Body of pancreas (tissue), 4 donors: ENCODE data around the gene MBTPS1. TPM values are rescaled to one million over a fixed set of nuclear protein-coding genes. Genes with fewer than 3 reads are reported as not detected.
A peak's percentile ranks its signal among the peaks of the same experiment; 100 is the strongest.

Experiments used
- ATAC-seq: fragments of 150-250 bp; one replicate; pipeline ENCODE4 v1.9.1; 2016
- DNase-seq, 4 donors: peaks; one replicate each; pipeline ENCODE4 v3.0.0-alpha.2; 2019
- H3K27ac ChIP-seq, 4 donors: fragments of 200-600 bp; sonication (generic); 1 replicate in 3 of 4; 2 replicates in 1 of 4; pipeline versions ENCODE4 v1.5.1 to v1.6.1; 2016 to 2019; ENCODE audit warnings: mild to moderate bottlenecking in 1 of 4, mixed read lengths in 1 of 4, moderate library complexity in 1 of 4
- H3K27me3 ChIP-seq, 2 donors: fragments of 200-600 bp; sonication (generic); one replicate each; pipeline ENCODE4 v1.6.0; 2016; ENCODE audit warnings: mild to moderate bottlenecking in 1 of 2
- H3K36me3 ChIP-seq, 2 donors: fragments of 200-600 bp; sonication (generic); replicated peaks in 1 of 2; 2 replicates each; pipeline ENCODE4 v1.5.1; 2016; ENCODE audit warnings: low read depth in 2 of 2; ENCODE audit not compliant: insufficient read depth in 1 of 2
- H3K4me1 ChIP-seq: fragments of 200-600 bp; sonication (generic); one replicate; pipeline ENCODE4 v1.6.0; 2016
- H3K4me3 ChIP-seq, 2 donors: fragments of 200-600 bp; sonication (generic); 1 replicate in 1 of 2; 2 replicates in 1 of 2; pipeline ENCODE4 v1.5.1; 2016 to 2019
- H3K9me3 ChIP-seq, 3 donors: fragments of 200-600 bp; sonication (generic); 1 replicate in 2 of 3; 2 replicates in 1 of 3; pipeline ENCODE4 v1.5.1; 2016
- CTCF ChIP-seq, 7 experiments: fragments of 450-650 bp in 4 of 7; fragments of 200-600 bp in 3 of 7; sonication (generic) in 3 of 7; IDR thresholded peaks; one replicate each; pipeline ENCODE4 v1.5.1; 2016 to 2019; ENCODE audit warnings: antibody characterized with exemption in 7 of 7
- POLR2A ChIP-seq, 3 donors: fragments of 450-650 bp; IDR thresholded peaks; one replicate each; pipeline ENCODE4 v1.6.1; 2016; ENCODE audit warnings: antibody characterized with exemption in 3 of 3, mild to moderate bottlenecking in 2 of 3
- WGBS, 2 donors: methylation state at CpG; one replicate each; pipeline ENCODE4 v1.1.5; 2017; 5-methylcytosine and 5-hydroxymethylcytosine counted together
- intact Hi-C: fragments of 100-400 bp; cut with DNase I; formaldehyde crosslinking; loops from one replicate; pipeline ENCODE4 v1.15.1; 2023
- total RNA-seq, 2 donors: library from RNA; depleted of rRNA; stranded (reverse); fragments of >200 nt; gene quantifications; one replicate each; pipeline ENCODE4 v1.1.0, GENCODE V29; 2016

The MBTPS1 gene
- total RNA-seq, 2 donors from 2014 or later = 58.9 to 75.5 TPM

GRCh38 chr16:84082110-84082509 is 34.6 kb downstream of the MBTPS1 start:
- Histone ChIP-seq H3K36me3 (peaks cover 0 to 19% of the 10 kb centered on the region in 2 donors), H3K27ac (no peak overlapping the region), H3K4me1 (no peaks in the 10 kb centered on the region), H3K4me3 (no peak overlapping the region), H3K9me3 (no peaks in the 10 kb centered on the region), H3K27me3 (no peaks in the 10 kb centered on the region)
- DNase-seq (no peak), ATAC-seq (no peak)
- intact Hi-C loops = loop anchor here (10.0 kb wide), 1 partner anchor 103 kb away; the partner anchor contains the start of gene TAF1C
- 83 to 93% methylated on average over 6 of the region's 6 CpGs for WGBS, 2 donors
- TF ChIP-seq POLR2A (IDR thresholded peaks at IDR 0.05) (no peak), CTCF (IDR thresholded peaks at IDR 0.05) (no peak)

GRCh38 chr16:84081446-84081989 is 35.2 kb downstream of the MBTPS1 start:
- Histone ChIP-seq H3K4me3 (no peak overlapping the region), H3K9me3 (no peaks in the 10 kb centered on the region), H3K27ac (no peak overlapping the region), H3K27me3 (no peaks in the 10 kb centered on the region), H3K4me1 (no peaks in the 10 kb centered on the region), H3K36me3 (peaks cover 0 to 14% of the 10 kb centered on the region in 2 donors)
- intact Hi-C loops = loop anchor here (10.0 kb wide), 1 partner anchor 103 kb away; the partner anchor contains the start of gene TAF1C
- DNase-seq (no peak), ATAC-seq (no peak)
- TF ChIP-seq POLR2A (IDR thresholded peaks at IDR 0.05) (no peak), CTCF (IDR thresholded peaks at IDR 0.05) (no peak)
- 79 to 81% methylated on average over 9 to 14 of the region's 14 CpGs for WGBS, 2 donors

- ATAC-seq = no peak
- Histone ChIP-seq H3K27me3 (no peaks in the 10 kb centered on the region), H3K4me3 (no peak overlapping the region), H3K4me1 (no peaks in the 10 kb centered on the region), H3K27ac (no peak overlapping the region), H3K9me3 (no peaks in the 10 kb centered on the region), H3K36me3 (peaks cover 0 to 10% of the 10 kb centered on the region in 2 donors)
- intact Hi-C loops = loop anchor here (10.0 kb wide), 1 partner anchor 104 kb away; the partner anchor contains the start of gene TAF1C
- no peak for DNase-seq
- no peak for TF ChIP-seq POLR2A (IDR thresholded peaks at IDR 0.05)
- TF ChIP-seq CTCF (IDR thresholded peaks at IDR 0.05) = no peak
- WGBS, 2 donors = 77 to 84% methylated on average over 6 of the region's 6 CpGs
Observed at GRCh38 chr16:84080813-84081212, 35.9 kb downstream of the MBTPS1 start.

GRCh38 chr16:84080378-84080777 is 36.4 kb downstream of the MBTPS1 start:
- Histone ChIP-seq H3K4me1 (no peaks in the 10 kb centered on the region), H3K27ac (no peak overlapping the region), H3K4me3 (no peak overlapping the region), H3K36me3 (peaks cover 0 to 10% of the 10 kb centered on the region in 2 donors), H3K9me3 (no peaks in the 10 kb centered on the region), H3K27me3 (no peaks in the 10 kb centered on the region)
- no peak for DNase-seq
- intact Hi-C loops = loop anchor here (10.0 kb wide), 1 partner anchor 104 kb away; the partner anchor contains the start of gene TAF1C
- no peak for ATAC-seq
- 69 to 77% methylated on average over 8 of the region's 8 CpGs for WGBS, 2 donors
- no peak for TF ChIP-seq POLR2A (IDR thresholded peaks at IDR 0.05)
- TF ChIP-seq CTCF (IDR thresholded peaks at IDR 0.05) = no peak

- Histone ChIP-seq H3K4me3 (no peak overlapping the region), H3K27ac (no peak overlapping the region), H3K9me3 (no peaks in the 10 kb centered on the region), H3K27me3 (no peaks in the 10 kb centered on the region), H3K36me3 (peaks cover 6 to 13% of the 10 kb centered on the region in 2 donors), H3K4me1 (no peaks in the 10 kb centered on the region)
- intact Hi-C loops = loop anchor here (10.0 kb wide), 1 partner anchor 105 kb away; the partner anchor contains the start of gene TAF1C
- TF ChIP-seq CTCF (IDR thresholded peaks at IDR 0.05) = no peak
- TF ChIP-seq POLR2A (IDR thresholded peaks at IDR 0.05) = no peak
- 87 to 88% methylated on average over 6 of the region's 6 CpGs for WGBS, 2 donors
- ATAC-seq (no peak), DNase-seq (peak in 1 of 4 donors; percentile 25)
Observed at GRCh38 chr16:84079664-84080063, 37.1 kb downstream of the MBTPS1 start.
